ENCODE data around the gene FBN1.

FBN1 gene

DNA sequence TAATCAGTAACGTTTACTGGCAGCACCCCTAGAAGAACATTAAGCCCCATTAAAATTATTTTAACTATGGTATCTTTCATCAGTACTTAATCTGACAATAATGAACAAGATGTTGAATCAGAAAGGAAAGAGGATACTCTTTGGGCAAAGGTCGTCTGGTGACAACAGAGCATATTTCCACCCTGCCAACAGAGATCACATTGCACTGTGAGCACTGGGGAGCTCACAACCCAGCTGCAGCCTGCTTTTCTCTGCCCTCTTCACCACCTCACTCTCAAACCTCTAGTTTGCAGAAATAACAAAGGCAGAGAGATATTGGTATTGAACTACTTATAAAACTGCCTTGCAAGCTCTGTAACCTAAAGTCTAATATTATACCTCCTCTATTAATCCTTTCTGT, 130.0 kb downstream of the FBN1 start:
- DNase-seq (ENCODE audit: low read depth in 2 of 2): no peak

DNA sequence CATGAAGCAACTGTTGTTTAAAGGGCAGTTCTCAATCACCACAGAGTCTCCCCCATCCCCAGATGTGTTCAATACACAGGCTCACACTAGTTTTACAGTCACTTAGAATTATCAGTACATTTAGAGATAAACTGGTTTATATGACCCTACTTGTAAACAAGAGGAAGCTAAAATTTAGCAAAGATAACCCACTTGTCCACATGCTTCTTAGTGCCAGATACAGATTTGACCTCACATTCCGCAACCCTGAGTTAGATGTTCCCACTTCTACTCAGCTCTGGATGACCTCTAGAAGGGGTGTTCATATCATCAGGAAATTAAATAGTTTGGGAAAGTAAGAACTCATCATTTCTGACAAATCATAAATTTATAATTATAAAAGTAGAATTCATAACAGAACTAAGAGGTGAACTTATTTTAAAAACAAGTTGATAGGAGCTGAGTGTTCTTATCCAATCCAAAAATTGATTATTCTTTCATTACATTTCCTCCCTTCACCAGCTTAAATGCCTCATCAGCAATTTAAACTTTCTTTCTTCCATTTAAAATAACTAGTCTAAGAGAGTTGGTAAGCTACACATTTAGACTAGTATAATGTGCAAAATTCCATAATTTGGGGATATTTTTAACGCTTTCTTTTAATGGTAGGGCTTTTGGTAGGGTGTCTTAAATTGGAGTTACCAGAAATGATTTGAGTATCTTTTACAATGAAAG, 131.2 kb downstream of the FBN1 start:
- no peak for DNase-seq (ENCODE audit: low read depth in 2 of 2)

DNA sequence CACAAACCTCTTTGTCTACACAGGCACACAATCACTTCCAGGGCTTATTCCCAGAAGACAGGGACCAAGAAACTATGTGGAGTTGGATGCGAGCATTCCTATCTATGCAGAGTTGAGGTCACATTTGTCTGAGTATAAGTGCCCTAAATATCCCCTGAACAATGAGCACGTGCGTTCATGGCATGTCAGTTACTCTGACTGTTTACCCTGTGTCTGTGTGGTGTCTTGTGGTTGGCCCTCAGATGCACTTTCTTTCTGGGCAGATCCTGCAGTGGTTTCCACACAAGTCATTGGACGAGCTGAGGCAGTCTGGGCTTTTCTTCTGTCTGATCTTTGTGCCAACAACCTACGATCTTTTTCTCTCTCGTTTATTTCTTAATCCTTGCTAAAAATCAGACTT, 134.5 kb downstream of the FBN1 start:
- no peak for DNase-seq (ENCODE audit: low read depth in 2 of 2)

DNA sequence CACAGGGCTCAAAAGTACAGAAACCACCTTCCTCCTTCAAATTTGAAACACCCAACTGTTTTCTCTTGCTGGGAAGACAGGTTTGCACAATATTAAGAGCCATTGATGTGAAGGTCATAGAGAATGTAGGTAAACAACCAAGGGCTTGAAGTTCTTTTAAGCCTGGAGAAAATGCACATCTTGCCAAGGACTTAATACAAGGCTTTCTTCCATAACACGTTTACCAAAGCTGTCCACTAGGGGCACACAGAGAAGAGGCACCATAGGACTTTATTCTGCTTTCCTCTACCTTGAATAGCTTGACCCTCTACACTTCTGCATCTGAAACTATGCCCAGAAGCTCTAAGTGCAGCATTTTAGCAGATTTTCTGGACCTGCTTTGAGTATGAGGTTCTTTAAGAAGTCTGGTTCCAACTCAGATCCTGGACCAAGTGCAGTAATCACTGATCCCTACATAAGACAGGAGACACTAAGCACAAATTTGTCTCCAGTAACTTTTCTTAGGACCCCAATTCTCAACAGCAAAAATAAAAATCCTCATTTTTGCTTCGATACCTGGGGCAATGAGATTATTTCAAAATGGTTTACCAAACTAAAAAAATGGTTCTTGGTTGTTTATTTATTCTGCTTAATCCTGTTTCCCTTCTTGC, 138.0 kb downstream of the FBN1 start:
- no peak for DNase-seq (ENCODE audit: low read depth in 2 of 2)

DNA sequence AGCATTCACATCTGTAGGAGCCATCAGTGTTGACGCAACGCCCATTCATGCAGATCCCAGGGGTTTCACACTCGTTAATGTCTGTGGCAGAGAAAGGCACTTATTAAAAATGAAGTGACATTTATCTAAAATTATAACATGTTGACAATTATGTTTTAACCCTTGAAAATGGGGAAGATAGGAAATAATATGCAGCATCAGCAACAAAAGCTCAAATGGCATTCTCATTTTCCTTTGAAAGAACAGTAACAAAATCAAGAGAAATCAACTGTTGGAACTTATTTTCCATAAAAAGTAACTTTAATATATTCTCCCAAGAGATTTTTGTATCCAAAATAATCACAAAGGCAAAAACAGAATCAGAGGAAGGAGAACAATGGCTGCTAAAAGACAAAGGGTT, 140.4 kb downstream of the FBN1 start:
- DNase-seq (ENCODE audit: low read depth in 2 of 2): no peak

DNA sequence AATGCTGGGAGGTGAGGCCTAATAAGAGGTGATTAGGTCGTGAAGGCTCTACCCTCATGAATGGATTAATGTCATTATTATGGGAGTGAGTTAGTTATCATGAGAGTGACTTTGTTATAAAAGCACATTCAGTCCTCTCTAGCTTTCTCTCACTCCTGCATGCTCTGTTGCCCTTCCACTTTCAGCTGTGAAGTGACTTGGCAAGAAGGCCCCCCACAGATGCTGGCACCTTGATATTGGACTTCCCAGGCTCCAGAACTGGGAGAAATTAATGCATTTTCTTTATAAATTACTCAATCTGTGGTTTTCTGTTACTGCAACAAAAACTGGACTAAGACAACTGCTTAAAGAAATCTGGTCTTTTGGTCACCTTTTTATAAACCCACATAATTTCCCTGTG, 144.3 kb downstream of the FBN1 start:
- no peak for DNase-seq (ENCODE audit: low read depth in 2 of 2)

DNA sequence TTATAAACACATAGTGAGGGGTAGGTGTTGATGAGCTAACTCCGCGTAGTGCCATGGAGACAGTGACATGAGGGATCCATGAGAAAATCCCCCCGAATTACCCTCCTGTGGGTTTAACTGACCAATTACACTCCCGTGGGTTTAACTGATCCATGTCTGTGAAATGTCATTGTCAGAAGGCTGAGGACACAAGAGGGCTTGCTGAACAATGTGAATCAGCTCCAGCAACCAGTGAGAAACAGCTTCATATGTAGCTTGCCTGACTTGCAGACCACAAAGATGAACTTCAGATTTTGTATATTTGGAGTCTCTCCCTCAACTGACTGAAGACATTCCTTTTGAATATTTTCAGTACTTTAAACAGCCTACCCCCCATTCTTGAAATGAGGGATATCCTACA, 144.9 kb downstream of the FBN1 start:
- no peak for DNase-seq (ENCODE audit: low read depth in 2 of 2)

DNA sequence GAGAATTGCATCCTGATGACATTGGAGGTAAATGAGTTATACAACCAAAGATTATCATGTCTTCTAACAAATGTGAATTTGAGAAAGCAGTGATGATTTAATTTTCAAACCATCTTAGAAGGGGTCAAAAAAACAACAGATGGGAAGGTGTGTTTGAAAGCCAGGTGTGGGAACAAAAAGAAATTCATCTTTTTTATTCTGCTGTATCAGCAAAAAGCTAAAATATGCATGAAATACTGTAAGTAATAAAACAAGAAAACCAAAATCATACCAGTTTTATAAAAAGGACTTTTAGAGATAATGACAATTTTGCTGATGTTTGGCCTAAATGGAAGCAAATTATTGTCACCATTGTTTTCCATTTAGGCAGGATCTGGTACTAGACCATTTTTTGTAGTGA, 145.5 kb downstream of the FBN1 start:
- no peak for DNase-seq (ENCODE audit: low read depth in 2 of 2)

DNA sequence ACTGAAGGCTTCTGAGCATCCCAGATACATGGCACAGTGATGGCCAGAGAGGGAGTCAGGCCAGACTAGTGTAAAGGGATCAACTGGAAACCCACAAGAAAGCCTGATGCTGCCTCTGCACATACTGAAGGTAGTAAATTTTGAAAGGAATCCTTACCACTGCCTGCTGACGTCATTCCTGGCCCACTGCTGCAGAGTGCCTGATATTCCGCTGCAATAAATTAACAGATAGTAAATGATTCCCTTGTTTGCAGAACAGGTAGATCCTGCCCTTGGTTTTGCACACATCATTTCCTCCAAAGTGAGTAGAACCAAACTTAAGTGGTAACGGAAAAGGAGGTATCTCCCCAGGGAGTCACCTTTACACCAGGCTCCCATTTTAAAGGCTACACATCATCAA, 146.7 kb downstream of the FBN1 start:
- no peak for DNase-seq (ENCODE audit: low read depth in 2 of 2)

DNA sequence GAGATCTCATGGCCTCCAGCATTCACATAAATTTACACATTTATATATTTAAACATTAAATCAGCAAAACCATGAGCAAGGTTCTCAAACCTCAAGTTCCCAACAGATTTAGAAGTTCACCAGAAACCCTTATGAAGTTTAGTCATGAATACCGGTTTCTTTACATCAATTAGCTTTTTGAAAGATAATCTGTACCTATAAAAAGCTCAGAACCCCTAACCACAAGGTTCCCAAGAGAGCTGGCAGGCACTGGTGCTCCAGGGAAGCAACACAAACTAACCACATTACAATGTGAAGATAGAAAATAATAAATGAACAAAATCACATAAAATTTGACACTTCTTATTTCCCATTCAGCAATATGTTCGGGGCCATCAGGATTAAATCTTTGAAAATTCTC, 150.9 kb downstream of the FBN1 start:
- no peak for DNase-seq (ENCODE audit: low read depth in 2 of 2)

DNA sequence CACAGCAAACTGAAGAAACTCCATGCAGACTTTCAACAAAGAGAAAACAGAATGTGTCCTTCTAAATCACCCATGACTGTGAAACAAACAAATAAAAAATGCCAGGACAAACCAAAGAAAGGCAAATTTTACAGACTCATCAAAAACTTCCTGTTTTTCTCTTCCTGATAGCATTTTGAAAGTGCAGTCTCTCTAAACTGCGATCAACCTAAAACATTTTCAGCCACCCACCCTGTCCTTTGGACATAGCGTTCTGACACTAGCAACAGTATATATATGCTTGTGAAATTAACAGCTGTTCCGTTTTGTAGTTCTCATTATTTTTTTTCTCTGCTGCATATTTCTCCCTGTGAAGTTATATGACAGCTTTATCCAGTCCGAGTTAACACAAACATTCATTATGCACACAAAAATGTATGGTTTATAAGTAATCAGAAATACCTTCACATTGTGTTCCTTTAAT, 151.7 kb downstream of the FBN1 start:
- no peak for DNase-seq (ENCODE audit: low read depth in 2 of 2)

DNA sequence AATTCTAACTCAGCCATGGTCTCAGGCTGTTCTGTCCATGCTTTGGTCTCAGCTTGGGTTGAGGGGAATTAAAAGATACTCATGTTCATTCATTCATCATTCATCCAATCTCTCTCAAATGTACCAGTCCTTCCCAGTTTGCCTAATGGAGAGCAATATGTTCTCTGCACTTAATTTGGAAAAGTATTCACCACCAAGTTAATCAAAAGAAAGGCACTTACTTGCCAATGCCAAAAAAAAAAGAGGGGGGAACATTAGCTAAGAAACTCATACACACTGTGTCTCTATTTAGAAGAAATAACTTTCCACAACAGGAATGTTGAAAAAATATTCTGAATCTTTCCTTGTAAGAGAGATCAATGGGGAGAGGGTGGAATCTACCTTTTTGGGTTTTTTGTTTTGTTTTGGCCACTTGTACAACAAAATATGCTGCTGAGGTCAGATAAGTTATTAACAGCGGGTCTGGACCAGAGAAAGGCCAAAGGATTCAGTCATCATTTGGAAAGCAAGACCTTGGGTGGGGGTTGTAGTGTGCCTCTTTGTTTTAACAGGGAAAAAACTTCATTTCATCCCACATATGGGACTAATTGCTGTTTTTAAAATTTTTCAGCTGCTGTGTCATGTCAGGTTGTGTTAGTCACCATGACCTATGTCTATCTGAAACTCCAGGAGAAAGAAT, 152.3 kb downstream of the FBN1 start:
- DNase-seq (ENCODE audit: low read depth in 2 of 2): no peak

DNA sequence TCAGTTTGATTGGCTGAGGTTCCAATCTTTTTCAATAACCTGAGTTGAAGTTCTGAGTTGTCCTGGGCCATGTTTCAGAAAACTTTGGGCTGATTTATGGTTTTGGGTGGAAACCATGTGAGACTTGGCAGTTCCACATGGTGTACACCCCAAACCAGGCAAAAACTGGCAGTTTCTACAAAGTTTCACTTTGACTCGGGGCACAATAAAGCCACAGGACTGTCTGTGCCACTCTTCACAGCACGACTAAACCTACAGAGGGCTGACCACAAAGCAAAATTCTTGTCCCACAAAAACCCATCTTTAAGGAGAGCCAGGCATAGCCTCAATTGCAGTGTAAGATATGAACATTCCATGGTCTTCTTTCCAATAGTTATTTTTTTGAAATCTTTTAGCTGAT, 159.3 kb downstream of the FBN1 start:
- DNase-seq (ENCODE audit: low read depth in 2 of 2): no peak

DNA sequence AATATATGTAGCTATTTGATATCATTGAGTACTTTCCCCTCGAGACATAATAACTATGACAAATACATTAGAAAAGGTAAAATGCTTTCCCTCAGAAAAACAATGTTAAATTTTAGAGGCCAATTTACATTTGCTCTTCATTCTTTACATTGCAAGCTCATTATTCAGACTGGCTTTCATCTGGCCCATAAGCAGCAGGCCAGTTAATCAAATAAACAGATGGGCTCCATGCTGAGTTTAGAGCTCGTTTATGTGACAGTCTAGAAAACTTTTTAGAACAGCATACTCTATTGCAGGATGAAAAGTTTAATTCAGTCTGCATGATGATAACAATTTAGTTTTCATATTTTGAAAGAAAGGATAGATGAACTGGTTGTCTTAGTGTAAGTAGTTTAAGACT, 163.7 kb downstream of the FBN1 start:
- no peak for DNase-seq (ENCODE audit: low read depth in 2 of 2)

DNA sequence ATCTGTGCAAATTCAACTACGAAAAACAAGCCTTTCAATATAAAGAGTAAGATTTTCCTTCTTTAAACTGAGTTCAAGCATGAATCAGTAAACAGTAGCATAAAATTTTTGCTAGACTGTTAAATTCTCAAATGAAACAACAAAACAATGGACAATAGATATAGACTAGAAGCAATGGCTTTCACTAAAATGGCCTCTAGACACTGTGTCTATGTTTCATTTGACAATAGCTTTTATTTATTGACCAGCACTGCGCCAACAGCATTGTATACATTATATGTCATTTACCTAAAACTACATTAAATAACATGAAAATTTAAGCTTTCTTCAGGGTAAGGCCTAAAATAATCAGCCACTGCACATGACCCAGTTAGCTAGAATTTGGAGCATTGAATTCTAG, 165.8 kb downstream of the FBN1 start:
- DNase-seq (ENCODE audit: low read depth in 2 of 2): no peak

DNA sequence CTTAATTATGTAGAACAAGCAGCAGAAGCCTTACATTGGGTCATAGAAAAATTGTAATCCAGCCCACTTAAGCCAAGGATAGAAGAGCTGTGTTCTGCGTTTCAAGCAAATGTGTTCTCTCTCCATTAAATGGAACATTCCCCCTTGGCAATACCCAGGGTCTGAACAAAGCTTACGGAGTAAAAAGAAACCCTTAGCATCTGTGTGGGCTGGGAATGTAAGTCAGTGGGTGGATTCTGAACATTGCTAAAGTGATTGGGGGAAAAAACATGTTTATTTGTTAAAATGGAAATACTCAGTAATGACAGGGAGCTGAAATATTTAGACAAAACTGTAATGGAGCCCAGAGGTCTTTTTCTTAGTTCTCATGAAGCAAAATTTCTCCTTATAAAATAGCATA, 166.9 kb downstream of the FBN1 start:
- no peak for DNase-seq (ENCODE audit: low read depth in 2 of 2)

DNA sequence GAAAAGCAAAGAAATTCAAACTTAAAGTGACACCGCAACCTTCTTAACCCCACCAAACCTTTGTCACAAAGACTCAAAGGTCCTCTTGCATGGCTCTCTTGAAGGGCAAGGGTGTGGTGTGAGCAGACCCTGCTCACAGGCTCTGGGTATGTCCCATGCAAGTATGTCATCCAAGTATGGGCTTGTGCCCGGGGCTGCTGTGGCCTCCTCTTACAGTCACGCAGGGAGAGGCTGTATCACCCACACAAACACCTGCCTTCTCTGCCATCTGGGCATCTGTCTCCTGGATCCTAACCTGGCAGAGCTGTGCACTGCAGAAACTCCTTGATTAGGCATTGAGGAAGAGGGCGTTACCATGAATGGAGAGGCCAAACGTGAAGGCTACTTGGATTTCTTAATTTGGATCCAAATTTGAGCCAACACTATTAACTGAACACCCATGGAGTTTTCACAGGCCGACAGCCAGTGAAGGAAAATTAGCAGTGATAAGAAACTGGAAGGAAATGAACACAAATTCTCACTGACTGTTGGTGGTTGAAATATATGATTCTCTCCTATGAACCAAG, 167.6 kb downstream of the FBN1 start:
- no peak for DNase-seq (ENCODE audit: low read depth in 2 of 2)

DNA sequence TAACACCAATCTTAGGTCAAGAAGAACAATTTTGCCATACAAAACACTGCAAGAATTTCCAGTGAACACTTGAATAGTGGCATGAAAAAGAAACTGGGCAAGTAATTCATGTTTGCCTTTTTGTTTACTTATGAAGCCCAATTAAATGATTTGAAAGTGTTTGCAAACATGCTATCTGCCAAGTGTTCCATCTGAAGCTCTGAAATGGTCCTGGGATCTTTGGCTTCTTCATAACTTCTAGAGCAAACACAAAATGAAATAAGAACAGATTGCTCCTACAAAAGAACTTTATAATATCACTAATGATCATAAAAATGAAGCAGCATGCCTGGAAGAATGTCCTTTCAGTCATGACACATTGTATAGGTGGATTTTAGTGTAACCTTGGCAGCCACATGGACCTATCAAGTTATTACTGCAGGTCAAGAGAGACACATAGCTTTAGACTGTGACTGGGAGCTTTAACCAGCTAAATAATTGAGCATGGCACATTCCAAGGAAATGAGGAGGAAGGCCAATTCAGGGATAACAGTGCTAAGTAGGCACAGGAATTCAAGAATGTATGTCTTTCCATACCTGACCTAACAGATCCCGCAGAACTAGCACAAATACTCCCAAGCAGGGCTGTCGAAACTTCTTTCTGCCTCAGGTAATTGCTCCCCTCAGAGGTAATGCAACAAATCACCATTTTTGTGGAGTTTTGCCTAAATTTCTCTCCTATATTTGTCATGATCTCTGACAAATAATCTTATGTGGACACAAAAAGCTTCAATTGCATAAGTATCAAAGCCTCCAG, 169.7 kb downstream of the FBN1 start:
- DNase-seq (ENCODE audit: low read depth in 2 of 2): no peak

DNA sequence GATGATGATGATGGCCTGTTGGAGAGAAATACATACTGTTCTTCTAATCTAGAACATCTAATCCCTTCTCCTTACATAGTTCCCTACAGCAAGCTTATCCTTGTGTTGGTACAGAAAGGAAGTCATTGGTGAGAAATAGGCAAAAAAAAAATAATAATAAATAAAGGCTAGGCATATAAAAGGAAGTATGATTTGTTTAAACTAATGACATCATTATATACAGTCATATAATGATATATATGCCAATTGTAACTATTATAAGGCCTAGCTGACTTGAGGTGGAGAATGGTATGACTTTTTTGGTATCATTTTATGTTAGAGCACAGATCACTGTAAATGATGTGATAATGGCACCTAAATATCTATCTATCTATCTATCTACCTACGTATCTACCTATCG, 171.8 kb downstream of the FBN1 start:
- DNase-seq (ENCODE audit: low read depth in 2 of 2): no peak

DNA sequence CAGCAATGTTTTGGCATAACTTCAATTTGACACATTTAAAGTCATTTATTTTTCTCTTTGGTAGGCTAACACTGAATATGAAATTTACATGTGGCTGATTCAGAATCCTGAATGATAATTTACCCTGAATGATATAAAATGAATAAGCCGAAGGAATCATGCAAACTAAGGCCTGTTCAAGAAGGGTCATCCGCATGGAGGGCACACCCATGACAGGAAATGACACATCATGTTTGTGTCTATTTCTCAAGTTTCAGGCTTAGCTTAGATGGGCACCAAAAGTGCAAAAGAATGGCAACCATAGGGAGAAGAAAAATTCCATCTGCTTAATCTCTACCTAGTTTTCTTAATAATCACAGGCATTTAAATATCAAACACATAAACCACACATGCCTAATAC, 172.8 kb downstream of the FBN1 start:
- no peak for DNase-seq (ENCODE audit: low read depth in 2 of 2)

DNA sequence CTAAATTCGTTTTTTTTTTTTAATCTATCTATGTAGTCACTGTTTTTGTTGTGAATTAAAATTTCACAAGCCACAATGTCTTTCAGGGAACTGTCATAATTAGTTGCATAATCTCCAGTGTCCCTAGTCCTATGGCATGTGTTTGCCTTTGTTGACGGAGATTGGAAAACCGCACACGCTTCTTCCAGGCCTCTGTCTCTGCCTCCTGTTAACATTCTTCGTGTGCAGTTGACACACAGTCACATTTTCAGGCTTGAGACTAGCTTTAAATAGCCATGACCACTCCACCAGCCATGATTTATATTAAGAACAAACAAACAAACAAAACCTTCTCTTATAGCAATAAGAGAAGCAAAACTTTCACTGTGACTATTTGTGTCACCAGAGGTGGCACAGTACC, 174.4 kb downstream of the FBN1 start:
- DNase-seq (ENCODE audit: low read depth in 2 of 2): no peak

DNA sequence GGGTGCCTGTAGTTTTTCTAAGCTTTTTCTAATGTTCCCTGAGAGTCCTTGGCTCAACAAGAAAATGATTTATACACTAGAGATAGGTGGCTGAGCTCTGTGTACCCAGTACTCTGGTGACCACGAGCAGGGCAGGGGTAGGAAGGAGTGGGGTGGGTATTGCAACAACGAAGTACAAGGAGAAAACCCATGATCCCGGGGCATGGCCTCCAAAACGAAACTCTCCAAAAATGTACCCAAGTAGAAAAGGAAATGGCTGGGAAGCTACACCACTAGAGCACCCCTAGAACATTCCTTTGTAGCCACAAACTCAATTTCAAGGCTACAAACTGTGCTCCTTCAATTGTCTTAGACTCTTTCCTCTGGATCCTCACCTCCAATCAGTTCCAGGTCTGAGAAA, 175.4 kb downstream of the FBN1 start:
- DNase-seq (ENCODE audit: low read depth in 2 of 2): no peak

Measured in stimulated activated CD8-positive, alpha-beta memory T cell treated with anti-CD3 and anti-CD28 coated beads, Interleukin-7, amount 100 ng/mL, for 1 hour (primary cell).